Subcutaneous adipose tissue (tissue), 4 donors: ENCODE data around the gene PDE4D. TPM values are rescaled to one million over a fixed set of nuclear protein-coding genes. Genes with fewer than 3 reads are reported as not detected.

ENCODE experiments used
- total RNA-seq, 4 donors: library from RNA; depleted of rRNA; stranded (reverse); fragments of >200 nt; gene quantifications; one replicate each; pipeline ENCODE4 v1.1.0, GENCODE V29; 2016
- TF ChIP-seq, protein P1 (sequence below): fragments of 450-650 bp; IDR thresholded peaks from one replicate; pipeline ENCODE4 v1.5.1; 2016; ENCODE audit warnings: low read depth, mild to moderate bottlenecking, control low read depth, antibody characterized with exemption, moderate library complexity

PDE4D gene
- total RNA-seq, 4 donors from 2014 or later: 15.0 to 24.0 (median 18.5) TPM

GRCh38 chr5:59180515-59180914 is 713.0 kb downstream of the PDE4D start:
- TF ChIP-seq, protein P1, sequence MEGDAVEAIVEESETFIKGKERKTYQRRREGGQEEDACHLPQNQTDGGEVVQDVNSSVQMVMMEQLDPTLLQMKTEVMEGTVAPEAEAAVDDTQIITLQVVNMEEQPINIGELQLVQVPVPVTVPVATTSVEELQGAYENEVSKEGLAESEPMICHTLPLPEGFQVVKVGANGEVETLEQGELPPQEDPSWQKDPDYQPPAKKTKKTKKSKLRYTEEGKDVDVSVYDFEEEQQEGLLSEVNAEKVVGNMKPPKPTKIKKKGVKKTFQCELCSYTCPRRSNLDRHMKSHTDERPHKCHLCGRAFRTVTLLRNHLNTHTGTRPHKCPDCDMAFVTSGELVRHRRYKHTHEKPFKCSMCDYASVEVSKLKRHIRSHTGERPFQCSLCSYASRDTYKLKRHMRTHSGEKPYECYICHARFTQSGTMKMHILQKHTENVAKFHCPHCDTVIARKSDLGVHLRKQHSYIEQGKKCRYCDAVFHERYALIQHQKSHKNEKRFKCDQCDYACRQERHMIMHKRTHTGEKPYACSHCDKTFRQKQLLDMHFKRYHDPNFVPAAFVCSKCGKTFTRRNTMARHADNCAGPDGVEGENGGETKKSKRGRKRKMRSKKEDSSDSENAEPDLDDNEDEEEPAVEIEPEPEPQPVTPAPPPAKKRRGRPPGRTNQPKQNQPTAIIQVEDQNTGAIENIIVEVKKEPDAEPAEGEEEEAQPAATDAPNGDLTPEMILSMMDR: no peak

- TF ChIP-seq, protein P1: no peak
Observed at GRCh38 chr5:59179704-59180103, 713.8 kb downstream of the PDE4D start.

DNA sequence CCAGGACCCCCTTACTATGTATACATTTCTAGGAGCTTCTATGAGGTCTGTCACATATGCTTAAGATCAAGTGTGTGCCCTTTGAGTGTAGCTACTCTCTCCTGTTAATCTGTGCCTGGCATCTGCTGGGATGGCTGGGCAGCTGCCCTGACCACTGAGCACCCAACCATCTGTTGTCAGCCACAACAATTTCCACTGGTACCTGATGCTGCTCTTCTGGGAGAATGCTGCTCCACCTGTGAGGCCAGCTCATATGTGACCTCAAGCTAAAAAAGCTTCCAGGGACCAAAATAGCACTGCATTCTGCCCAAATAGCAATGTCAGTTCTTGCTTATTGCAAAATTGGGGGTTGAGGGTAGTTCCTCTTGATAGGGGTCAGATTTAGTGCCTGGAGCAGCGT is 715.0 kb downstream of the PDE4D start:
- TF ChIP-seq, protein P1: no peak

DNA sequence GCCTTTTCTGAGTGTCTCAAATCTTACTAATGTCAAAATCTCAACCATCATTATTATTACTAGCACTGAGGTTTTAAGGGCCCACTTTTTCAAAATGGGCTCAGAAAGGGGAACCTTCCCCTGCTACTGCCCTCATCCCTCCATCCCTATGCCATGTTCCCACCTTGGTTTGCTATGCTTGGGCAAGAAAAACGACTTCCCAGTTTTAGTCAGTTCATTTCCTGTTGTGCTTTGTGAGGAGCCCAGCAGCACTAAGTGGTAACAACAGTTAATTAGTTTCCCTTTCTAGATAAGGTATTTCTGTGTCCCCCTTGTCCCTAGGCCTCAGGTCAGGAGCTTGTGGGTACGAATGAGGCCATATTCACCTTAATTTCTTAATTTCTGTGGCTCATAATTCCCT is 715.5 kb downstream of the PDE4D start:
- TF ChIP-seq, protein P1: no peak

DNA sequence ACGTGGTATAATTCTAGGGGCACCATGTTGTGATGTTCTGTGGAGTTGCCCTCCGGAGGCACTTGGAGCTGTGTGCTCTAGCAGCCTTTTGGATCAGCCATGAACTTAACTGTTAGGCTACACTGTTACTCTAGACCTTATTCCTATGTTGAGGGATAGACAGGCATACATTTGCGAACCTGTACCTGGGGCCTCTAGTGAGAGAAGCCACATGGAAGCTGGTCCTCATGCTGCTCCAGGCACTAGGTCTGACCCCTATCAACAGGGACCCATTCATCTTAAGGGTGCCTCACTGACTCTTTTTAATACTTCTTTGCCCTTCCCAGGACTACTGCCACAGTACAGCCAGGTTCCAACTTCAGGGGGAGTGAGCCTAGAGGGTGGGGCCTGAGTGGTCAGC is 715.9 kb downstream of the PDE4D start:
- TF ChIP-seq, protein P1: no peak

DNA sequence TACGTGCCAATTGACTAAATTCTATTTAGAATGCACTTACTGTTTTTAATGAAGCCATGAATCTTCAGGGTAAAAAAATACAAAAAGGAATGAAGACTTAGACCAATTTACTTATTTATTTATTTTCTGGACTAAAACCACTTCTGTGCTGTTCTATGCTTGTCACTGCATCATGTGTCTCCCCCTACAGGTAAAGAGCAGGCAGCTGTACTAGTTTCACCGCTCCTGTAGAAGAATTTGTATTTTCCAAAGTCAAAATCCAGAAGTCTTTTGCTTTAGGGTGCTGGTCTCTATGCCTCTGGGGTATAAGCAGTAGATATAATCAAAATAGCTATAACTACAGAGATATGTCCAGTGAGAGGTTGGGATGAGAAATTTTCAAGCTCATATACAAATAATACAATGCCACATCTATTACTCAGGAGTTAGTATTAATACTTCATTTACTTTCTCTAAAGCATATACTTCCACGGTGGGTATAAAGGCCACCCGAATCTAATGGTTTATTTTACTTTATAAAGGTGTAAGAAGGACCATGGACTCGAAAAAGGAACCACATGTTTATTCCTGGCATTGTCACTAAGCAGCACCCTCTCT is 719.2 kb downstream of the PDE4D start:
- TF ChIP-seq, protein P1: no peak

DNA sequence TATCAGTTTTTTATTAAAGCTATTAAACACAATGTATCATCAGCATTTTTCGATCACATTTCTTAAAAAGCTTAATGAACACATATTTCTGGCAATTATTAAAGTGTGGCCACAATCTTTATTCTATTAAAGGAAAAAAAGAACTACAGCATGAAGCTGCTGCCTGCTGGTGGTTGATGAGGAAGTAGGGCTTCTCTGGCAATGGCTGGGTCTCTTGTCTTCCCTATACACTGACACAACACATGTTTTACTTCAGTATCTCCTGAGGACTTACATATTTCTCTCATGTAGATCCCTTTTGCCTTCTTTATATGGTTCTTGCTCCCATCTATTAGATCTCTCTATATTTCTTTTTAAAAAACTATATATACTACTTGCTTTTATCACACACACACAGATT is 719.9 kb downstream of the PDE4D start:
- TF ChIP-seq, protein P1: no peak
